ENCODE results near the gene SDK2.

DNA sequence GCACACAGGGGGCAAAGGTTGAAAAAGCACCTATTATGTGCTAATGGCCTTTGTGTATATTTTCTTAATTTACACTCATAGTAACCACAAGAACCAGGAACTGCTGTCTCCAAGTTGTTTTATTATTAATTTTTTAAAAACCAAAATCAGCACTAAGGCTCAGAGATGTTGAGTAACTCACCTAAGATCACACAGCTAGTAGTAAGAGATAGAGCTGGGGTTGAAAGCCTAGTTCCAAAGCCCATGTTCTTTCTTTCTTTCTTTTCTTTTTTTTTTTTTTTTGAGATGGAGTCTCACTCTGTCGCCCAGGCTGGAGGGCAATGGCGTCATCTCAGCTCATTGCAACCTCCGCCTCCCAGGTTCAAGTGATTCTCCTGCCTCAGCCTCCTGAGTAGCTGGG is 75.3 kb downstream of the SDK2 start:
- TF ChIP-seq, protein P1, sequence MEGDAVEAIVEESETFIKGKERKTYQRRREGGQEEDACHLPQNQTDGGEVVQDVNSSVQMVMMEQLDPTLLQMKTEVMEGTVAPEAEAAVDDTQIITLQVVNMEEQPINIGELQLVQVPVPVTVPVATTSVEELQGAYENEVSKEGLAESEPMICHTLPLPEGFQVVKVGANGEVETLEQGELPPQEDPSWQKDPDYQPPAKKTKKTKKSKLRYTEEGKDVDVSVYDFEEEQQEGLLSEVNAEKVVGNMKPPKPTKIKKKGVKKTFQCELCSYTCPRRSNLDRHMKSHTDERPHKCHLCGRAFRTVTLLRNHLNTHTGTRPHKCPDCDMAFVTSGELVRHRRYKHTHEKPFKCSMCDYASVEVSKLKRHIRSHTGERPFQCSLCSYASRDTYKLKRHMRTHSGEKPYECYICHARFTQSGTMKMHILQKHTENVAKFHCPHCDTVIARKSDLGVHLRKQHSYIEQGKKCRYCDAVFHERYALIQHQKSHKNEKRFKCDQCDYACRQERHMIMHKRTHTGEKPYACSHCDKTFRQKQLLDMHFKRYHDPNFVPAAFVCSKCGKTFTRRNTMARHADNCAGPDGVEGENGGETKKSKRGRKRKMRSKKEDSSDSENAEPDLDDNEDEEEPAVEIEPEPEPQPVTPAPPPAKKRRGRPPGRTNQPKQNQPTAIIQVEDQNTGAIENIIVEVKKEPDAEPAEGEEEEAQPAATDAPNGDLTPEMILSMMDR (IDR thresholded peaks at IDR 0.05; ENCODE audit: insufficient read depth, low read length) = no peak
- TF ChIP-seq POLR2AphosphoS5 (IDR thresholded peaks at IDR 0.05; ENCODE audit: low read depth) = no peak
